HT1080 (cell line): Measurements from ENCODE around the gene CLDN20. TPM values are rescaled to one million over a fixed set of nuclear protein-coding genes. Genes with fewer than 3 reads are reported as not detected.
A peak's percentile ranks its signal among the peaks of the same experiment; 100 is the strongest.
"Not testable (repeated sequence)": the region's sequence is repeated elsewhere in the genome, so short reads cannot be mapped to it uniquely, and the experiment has no call there.

Experiments
- DNase-seq: peaks from one replicate; pipeline ENCODE4 v3.0.0-alpha.2; 2015; ENCODE audit warnings: low read depth
- total RNA-seq: library from RNA; depleted of rRNA; stranded (reverse); fragments of >200 nt; shearing (Covaris generic); gene quantifications from 2 replicates; pipeline ENCODE4 v1.2.3, GENCODE V29; 2014; rRNA removed

The CLDN20 gene
- total RNA-seq, 1 experiment from 2014 or later: not detected

DNA sequence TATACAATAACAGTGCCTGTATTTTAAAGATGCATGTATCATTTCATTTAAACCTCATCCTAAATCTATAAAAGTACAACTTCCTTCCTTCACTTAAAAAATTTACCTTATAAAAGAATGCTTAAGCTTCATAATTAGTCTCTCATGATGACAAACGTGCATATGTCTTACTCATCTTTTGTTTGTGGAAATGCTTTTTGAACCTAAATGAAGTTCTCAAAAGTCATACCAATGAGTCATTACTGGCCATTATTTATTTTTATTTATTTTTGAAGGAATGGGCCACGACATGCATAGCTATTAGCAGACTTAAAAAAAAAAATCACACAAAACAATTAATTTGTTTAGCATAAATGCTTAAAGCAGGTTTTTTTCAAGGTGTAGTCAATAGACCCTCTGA is 46.8 kb downstream of the CLDN20 start:
- DNase-seq: peak; percentile 23

DNA sequence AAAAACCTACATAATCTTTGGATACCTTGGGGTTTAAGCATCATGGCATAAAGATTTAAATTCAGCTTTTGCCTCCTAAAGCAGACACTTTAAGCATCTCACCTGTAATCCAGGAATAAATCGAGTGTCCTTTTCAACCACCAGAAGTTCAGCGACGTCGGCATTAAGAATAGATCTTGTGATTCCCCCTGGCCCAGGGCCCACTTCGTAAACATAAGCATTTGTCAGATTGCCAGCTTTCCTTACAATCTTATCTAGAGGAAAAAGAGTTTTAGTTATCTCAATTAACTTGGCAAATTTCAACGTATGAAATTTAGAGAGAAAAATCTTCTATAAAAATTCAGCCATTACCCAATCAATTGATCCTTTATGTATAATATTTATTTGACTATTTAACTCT is 47.3 kb downstream of the CLDN20 start:
- no peak for DNase-seq

DNA sequence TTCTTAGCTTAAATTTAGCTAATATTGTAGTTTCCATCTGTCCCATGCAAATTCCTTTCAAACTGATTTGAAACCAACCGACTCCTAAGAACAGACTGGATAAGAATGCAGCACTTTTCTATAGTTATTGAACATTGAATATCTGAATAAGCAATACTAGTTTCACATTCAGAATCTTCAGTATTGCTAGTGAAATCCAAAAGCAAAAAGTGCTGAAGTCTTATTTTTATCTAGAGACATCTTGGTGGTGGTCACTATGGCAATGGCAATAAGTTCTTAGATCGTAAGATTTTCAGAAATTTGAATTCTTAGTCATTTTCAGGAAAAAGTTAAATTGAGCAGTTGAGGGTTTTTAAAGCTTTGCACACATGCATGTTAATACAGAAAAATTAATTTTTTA is 47.8 kb downstream of the CLDN20 start:
- DNase-seq: no peak

DNA sequence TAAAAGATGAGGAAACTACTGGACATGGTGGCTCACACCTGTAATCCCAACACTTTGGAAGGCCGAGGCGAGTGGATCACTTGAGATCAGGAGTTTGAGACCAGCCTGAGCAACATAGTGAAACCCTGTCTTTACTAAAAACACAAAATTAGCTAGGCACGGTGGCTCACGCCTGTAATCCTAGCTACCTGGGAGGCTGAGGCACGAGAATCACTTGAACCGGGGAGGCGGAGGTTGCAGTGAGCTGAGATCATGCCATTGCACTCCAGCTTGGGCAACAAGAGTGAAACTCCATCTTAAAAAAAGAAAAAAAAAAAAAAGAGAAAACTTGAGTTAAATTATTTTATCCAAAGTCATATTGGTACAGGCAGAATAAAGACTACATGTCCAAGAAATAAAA is 49.1 kb downstream of the CLDN20 start:
- DNase-seq: not testable (repeated sequence)

DNA sequence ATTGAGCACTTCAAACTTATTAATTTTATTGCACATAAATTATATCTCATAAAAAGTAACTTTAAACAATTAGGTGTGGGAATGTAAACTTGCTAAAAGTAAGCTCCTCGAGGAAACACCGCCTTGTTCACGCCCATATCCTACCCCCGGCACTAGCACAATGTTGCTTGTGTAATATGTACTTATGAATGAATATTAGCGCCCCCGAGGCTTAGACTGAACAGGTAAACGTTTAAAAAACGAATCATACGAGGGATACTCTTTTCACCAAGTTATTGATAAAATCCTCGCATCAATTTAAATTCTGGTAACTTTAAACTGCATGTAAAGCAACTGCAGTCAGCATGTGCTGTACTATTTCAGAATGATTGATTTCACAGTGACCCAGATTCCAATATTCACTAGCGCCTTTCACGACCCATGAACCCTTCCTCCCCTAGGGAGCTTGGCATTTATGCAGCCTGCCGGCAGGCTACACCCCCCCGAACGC is 49.8 kb downstream of the CLDN20 start:
- peak; percentile 26 for DNase-seq

DNA sequence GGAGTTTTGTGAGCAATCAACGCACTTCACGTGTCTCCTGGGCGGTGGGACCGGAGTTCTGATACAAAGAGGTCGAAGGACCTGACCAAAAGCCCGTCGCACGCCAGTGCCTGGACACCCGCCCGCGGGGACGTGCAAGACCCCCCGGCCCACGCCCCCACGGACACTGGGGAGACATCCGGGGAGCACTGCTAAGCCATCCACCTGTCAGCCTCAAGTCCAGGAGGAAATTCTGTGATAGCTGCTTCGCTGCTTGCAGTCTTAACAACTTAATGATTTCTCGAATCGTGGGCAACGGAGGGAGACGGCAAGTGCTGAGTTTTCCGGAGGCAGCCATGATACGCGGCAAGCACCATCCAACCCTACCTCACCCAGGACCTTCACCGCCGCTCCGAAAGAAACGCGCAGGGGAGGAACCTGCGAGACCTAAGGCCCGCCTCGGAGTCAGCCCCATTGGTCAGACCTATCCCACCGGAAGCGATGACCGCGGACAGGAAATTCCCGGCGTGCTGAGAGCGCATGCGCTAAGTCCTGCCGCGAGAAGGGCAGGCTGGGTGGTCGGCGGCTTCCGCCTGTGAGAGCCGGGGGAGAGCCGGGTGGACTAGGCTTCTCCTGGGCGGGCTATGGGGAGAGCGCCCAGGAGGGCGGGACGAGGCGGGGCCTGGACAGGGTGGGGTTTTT is 50.4 kb downstream of the CLDN20 start, which contains the start of gene TFB1M:
Gene TFB1M, minus strand, starts transcription at position 393 of the 681 bp plus-strand sequence. Its CDS starts 56 bp downstream, at position 337.
- DNase-seq: peak; percentile 99

DNA sequence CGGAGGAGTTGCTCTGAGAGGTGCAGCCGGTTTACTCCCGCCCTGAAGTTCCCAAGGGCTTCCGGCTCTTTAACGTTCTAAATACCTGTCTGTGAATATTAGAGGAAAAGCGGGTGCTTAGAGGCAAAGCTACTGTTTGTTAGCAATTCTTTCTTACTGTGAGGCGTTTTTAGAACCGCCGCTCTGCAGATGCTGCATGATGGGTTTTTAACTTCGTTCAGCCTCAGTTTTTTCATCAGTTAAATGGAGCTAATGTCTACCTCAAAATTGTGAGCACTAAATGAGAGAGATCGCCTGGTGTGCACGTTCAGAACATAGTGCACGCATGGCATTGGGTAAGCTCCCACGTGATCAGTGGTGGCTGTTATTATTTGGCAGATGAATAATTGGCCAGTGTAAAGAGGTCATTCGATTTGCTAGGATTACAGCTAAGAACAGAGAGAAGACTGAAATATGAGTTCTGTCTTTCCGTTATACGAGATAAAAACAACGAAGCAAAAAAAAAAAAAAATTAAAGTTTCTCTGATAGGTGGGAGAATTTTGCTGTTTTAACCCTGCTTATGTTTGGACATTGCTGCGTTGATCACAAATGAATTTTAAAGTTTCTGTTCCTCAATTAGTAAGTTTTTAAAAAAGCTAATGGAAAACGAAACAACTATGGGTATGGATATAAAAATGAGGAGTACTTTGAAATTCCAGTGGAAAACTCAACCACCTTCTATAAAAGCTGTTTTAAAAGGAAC is 51.1 kb downstream of the CLDN20 start:
- peak; percentile 93 for DNase-seq

DNA sequence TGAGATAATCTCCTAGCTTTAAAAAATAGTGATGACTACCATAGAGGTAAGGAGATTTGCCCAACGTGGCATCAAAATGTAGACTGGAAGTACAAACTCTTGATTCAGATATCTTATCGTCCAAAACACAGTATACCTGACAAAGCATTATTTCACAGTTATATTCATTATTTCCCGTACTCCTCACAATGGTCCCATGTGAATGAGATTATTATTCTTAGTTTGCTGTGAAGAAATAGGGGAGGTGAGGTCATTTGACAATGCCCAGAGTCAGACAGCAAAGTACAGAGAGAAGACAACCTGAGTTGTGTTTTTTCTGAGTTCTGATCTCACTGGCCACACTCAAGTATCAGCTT is 51.7 kb downstream of the CLDN20 start:
- peak; percentile 21 for DNase-seq

DNA sequence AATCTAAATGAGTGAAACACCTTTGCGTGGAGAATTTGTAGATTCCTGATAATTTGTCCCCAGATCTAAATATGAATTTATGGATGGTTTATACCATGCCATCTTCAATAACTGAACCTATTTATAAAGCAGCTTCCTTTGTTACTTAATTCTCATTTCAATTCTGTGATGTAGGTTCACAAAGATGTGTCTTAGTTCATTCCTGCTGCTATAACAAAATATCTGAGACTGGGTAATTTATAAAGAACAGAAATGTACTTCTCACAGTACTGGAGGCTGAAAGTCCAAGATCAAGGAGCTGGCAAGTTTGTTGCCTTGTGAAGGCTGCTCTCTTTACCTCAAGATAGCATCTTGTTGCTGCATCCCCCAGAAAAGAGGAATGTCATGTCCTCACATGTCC is 52.6 kb downstream of the CLDN20 start:
- no peak for DNase-seq

DNA sequence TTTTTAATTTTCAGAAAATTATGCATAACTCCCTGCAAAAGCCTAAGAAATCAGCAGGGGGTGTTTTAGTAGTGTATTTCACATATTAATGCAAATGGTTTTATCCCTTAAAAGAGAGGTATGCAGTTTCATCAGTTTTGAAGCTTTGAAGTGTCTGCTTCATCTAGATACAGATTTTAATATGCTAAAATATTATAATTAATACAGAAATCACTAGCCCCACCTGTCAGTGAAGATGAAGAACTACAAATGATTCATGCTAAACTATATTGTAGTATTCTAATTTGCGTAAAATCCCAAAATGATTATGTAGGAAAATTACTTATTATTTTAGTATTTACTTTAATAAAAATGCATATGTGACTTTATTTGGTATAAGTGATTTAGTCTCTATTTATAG is 53.4 kb downstream of the CLDN20 start:
- no peak for DNase-seq

DNA sequence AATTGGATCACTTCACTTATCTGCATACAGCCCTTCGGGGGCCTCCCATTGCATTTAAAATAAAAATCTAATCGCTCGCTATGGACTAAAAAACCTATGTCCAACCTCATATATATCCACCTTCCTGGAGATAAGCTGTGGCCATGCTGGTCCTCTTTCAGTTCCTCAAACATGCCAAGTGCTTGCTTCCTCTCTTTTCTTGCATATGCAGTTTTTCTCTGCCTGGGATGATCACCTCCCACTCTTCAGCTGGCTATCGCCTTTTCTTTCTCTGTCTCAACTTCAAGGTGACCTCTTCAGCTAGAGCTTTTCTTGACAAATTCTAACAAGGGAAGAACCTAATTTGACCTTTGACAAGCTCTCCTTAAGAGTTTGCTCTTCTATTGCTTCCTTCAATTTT is 56.1 kb downstream of the CLDN20 start:
- DNase-seq: no peak

DNA sequence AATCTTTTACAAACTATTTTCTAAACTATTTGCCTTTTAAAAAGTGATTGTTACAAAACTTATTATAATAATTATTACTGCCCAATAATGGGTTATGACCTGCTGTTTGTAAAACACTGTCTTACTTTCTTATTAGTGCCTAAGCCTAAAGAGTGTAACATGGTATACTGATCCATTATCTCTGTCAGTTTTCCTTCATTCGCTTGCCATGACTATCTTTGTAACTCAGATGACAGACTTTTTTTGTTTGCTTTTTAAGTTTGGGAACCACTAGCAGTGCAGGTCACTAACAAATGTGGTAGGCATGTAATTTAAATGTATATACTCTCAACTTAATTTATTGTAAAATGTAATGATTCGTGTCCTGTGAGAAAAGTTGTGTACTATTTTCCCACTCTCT is 60.4 kb downstream of the CLDN20 start:
- no peak for DNase-seq

DNA sequence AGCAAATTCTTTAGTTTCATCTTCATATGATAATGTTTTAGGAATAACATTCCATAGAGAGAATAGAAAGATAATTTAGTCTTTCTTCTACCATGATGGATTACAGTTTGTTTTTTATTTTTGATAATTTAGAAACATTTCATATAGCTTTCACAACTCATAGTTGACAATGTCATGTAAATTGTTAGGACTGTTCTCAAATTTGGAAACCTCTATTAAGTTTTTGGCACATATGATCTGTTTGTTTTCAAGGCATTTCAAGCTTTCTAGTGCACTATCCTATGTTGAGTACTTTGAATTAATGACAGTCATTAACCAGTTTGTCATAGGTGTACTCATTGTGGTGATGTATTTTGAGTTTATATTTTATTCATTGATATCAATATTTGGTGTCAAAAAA is 61.2 kb downstream of the CLDN20 start:
- DNase-seq: no peak

DNA sequence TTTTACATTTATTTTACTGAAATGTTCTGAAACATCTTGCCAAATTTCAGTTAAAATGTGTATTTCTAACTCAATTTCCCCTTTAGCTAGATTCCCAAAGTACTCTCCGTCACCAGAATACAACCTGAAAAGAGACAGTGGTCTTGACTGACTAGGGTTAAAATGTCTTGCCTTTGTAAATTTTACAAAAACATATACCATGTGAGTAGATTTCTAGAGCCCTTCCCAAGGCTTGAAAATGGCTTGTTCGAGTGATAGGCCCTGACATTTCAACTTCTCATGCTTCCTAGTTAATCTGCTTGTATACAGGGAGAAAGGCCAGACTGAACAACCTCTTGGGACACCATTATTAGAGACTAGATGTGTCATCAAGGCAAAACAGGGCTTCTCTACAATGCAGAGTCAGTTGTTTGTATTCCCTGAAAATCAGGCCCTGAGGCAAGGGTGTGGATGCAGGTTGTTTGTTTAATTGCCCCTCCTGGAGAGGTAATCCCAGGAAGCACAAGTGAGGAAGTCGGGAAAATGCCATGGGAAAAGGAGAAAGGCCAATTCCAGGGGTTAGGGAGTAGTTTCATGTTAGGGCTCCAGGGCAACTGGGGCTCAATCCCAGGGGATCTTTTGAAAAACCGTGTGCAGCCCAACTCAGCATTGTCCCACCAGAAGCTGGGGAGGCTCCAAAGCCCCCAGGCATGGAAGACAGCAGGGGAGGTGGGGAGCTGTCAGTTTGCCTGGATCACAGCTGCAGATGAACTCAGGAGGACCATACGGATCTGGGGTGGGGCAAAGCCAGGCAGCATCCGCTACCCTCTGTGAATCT is 62.1 kb downstream of the CLDN20 start:
- no peak for DNase-seq

Other genes with a start within 250 kb of the CLDN20 start
- 20.2 and 24.5 TPM in 2 replicates for gene TFB1M, start 50.5 kb downstream of the CLDN20 start, total RNA-seq
- not detected in 2 replicates for gene NOX3, start 191.8 kb downstream of the CLDN20 start, total RNA-seq